Transverse colon (tissue), 4 donors: Measurements from ENCODE around the gene MROH2B. TPM values are rescaled to one million over a fixed set of nuclear protein-coding genes. Genes with fewer than 3 reads are reported as not detected.

Experiments used
- DNase-seq: peaks from one replicate; pipeline ENCODE4 v3.0.0-alpha.2; 2019
- H3K27ac ChIP-seq, 4 donors: fragments of 200-600 bp; sonication (generic); 2 replicates each; pipeline ENCODE4 v1.5.1; 2016 to 2018; ENCODE audit warnings: inconsistent platforms in 4 of 4
- H3K27me3 ChIP-seq: fragments of 200-600 bp; sonication (generic); 2 replicates; pipeline ENCODE4 v1.5.1; 2017; ENCODE audit warnings: inconsistent platforms
- H3K36me3 ChIP-seq, 4 donors: fragments of 200-600 bp; sonication (generic); 2 replicates each; pipeline ENCODE4 v1.5.1; 2017 to 2019; ENCODE audit warnings: inconsistent platforms in 4 of 4
- H3K4me1 ChIP-seq, 4 donors: fragments of 200-600 bp; sonication (generic); 2 replicates each; pipeline ENCODE4 v1.5.1; 2017 to 2020; ENCODE audit warnings: inconsistent platforms in 4 of 4
- H3K4me3 ChIP-seq, 4 donors: fragments of 200-600 bp; sonication (generic); 1 replicate in 1 of 4; 2 replicates in 3 of 4; pipeline versions ENCODE4 v1.5.1 to v1.6.1; 2017 to 2019; ENCODE audit warnings: inconsistent platforms in 4 of 4
- H3K9me3 ChIP-seq, 2 donors: fragments of 200-600 bp; sonication (generic); 2 replicates each; pipeline ENCODE4 v1.5.1; 2017 to 2019; ENCODE audit warnings: inconsistent platforms in 2 of 2
- EP300 ChIP-seq: sonication (generic); formaldehyde crosslinking; IDR thresholded peaks from one replicate; pipeline ENCODE4 v1.6.1; 2017; ENCODE audit warnings: antibody characterized with exemption, low read depth
- POLR2A ChIP-seq: fragments of 450-650 bp; IDR thresholded peaks from one replicate; pipeline ENCODE4 v1.6.1; 2016; ENCODE audit warnings: antibody characterized with exemption, mild to moderate bottlenecking, moderate library complexity
- POLR2AphosphoS5 ChIP-seq, 3 donors: sonication (generic); formaldehyde crosslinking; IDR thresholded peaks; one replicate each; pipeline ENCODE4 v1.6.1; 2016; ENCODE audit warnings: antibody characterized with exemption in 3 of 3
- WGBS, 2 donors: methylation state at CpG; one replicate each; pipeline ENCODE4 v1.1.5; 2018; ENCODE audit warnings: low coverage in 1 of 2; 5-methylcytosine and 5-hydroxymethylcytosine counted together
- in situ Hi-C, 4 donors: fragments of 200-750 bp; cut with MboI; loops; one replicate each; pipeline versions ENCODE4 v1.15.0 to v1.15.1; 2017; ENCODE audit warnings: low sequenced_read_pairs in 3 of 4, low pct_ligation_motif_present in 1 of 4, low pct_unique_long_range_greater_than_20kb in 1 of 4
- intact Hi-C: fragments of 100-400 bp; cut with DNase I; formaldehyde crosslinking; loops from one replicate; pipeline ENCODE4 v1.15.1; 2023; ENCODE audit warnings: low total_unique reads
- total RNA-seq, 4 donors: library from RNA; depleted of rRNA; stranded (reverse); fragments of >200 nt; gene quantifications; one replicate each; pipeline ENCODE4 v1.1.0, GENCODE V29; 2016
- TF ChIP-seq, protein P1 (sequence below), 5 experiments: fragments of 200-600 bp in 3 of 5; fragments of 450-650 bp in 2 of 5; sonication (generic) in 3 of 5; IDR thresholded peaks; 1 replicate in 2 of 5; 2 replicates in 3 of 5; pipeline ENCODE4 v1.5.1; 2016 to 2017; ENCODE audit warnings: antibody characterized with exemption in 5 of 5, inconsistent platforms in 3 of 5, mild to moderate bottlenecking in 2 of 5, moderate library complexity in 1 of 5

MROH2B gene
- total RNA-seq, 4 donors from 2014 or later = not detected

- DNase-seq = no peak
- intact Hi-C loops = no loop called here
- peaks cover 0 to 22% (median 7%) of the 10 kb centered on the region in 4 donors for H3K4me1 ChIP-seq
- no peaks in the 10 kb centered on the region for H3K36me3 ChIP-seq
- TF ChIP-seq, protein P1, sequence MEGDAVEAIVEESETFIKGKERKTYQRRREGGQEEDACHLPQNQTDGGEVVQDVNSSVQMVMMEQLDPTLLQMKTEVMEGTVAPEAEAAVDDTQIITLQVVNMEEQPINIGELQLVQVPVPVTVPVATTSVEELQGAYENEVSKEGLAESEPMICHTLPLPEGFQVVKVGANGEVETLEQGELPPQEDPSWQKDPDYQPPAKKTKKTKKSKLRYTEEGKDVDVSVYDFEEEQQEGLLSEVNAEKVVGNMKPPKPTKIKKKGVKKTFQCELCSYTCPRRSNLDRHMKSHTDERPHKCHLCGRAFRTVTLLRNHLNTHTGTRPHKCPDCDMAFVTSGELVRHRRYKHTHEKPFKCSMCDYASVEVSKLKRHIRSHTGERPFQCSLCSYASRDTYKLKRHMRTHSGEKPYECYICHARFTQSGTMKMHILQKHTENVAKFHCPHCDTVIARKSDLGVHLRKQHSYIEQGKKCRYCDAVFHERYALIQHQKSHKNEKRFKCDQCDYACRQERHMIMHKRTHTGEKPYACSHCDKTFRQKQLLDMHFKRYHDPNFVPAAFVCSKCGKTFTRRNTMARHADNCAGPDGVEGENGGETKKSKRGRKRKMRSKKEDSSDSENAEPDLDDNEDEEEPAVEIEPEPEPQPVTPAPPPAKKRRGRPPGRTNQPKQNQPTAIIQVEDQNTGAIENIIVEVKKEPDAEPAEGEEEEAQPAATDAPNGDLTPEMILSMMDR (IDR thresholded peaks at IDR 0.05) = no peak
- TF ChIP-seq POLR2A (no peak), POLR2AphosphoS5 (IDR thresholded peaks at IDR 0.05) (no peak), EP300 (no peak)
- WGBS, 2 donors = 66 to 93% methylated on average over 2 to 8 of the region's 8 CpGs
- no peak overlapping the region for H3K4me3 ChIP-seq
- H3K27me3 ChIP-seq = no peaks in the 10 kb centered on the region
- in situ Hi-C loops = no loop called here
- H3K9me3 ChIP-seq = no peaks in the 10 kb centered on the region
- H3K27ac ChIP-seq = no peak overlapping the region
Observed at GRCh38 chr5:40988746-40989510, 82.2 kb downstream of the MROH2B start.

DNA sequence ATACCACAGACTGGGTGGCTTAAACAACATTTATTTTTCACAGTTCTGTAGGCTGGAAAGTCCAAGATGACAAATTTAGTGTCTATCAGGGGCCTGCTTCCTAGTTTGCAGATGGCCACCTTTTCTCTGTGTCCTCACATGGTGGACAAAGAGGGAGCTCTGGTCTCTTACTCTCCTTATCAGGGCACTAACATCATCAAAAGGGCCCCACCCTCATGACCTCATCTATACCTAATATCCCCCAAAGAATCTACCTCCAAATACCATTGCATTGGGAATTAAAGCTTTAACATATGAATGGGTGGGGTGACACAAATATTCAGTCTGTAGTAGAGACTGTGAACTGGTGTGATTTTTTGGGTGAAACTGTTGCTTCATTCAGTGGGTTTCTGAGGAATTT lies 83.8 kb downstream of the MROH2B start:
- Histone ChIP-seq H3K36me3 (no peaks in the 10 kb centered on the region), H3K4me3 (no peak overlapping the region), H3K27ac (no peak overlapping the region), H3K27me3 (no peaks in the 10 kb centered on the region), H3K4me1 (peaks cover 0 to 20% (median 5%) of the 10 kb centered on the region in 4 donors), H3K9me3 (no peaks in the 10 kb centered on the region)
- in situ Hi-C loops = no loop called here
- TF ChIP-seq POLR2AphosphoS5 (IDR thresholded peaks at IDR 0.05) = no peak
- TF ChIP-seq, protein P1 (IDR thresholded peaks at IDR 0.05) = no peak
- no peak for TF ChIP-seq POLR2A
- no peak for TF ChIP-seq EP300
- DNase-seq = no peak
- intact Hi-C loops = no loop called here

GRCh38 chr5:40986666-40987065 lies 84.5 kb downstream of the MROH2B start:
- no peaks in the 10 kb centered on the region for H3K27me3 ChIP-seq
- H3K4me3 ChIP-seq = no peak overlapping the region
- 80 to 100% methylated on average over 2 to 3 of the region's 3 CpGs for whole genome bisulfite sequencing, 2 donors
- DNase-seq = no peak
- peaks cover 0 to 13% (median 4%) of the 10 kb centered on the region in 4 donors for H3K4me1 ChIP-seq
- H3K27ac ChIP-seq = no peak overlapping the region
- no peaks in the 10 kb centered on the region for H3K36me3 ChIP-seq
- TF ChIP-seq POLR2A (no peak), EP300 (no peak), POLR2AphosphoS5 (IDR thresholded peaks at IDR 0.05) (no peak)
- TF ChIP-seq, protein P1 (IDR thresholded peaks at IDR 0.05) = no peak
- no peaks in the 10 kb centered on the region for H3K9me3 ChIP-seq
- in situ Hi-C loops = no loop called here
- intact Hi-C loops = no loop called here

DNA sequence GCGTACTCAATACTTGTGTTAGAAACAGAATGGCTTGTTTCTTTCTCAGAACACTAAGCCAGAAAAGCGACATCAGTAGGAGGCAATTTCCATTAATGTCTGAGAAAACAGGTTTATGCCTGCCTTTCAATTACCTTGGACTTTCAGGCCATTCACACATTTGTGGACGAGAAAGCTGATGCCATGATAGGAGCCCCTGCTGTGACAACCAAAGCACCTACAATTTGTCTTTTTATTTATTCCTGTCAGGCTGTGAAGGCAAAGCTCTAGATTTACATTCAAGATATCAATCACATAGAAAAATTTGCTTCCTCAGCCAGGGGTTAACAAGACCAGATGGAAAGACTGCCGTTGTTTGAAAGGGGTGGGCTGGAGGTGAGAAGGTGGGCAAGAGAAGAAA lies 85.6 kb downstream of the MROH2B start:
- intact Hi-C loops = no loop called here
- DNase-seq = no peak
- Histone ChIP-seq H3K27ac (no peak overlapping the region), H3K4me1 (peaks cover 0 to 5% (median under 1%) of the 10 kb centered on the region in 4 donors), H3K36me3 (no peaks in the 10 kb centered on the region), H3K27me3 (no peaks in the 10 kb centered on the region), H3K9me3 (no peaks in the 10 kb centered on the region), H3K4me3 (no peak overlapping the region)
- WGBS, 2 donors = 54 to 76% methylated on average over 4 of the region's 4 CpGs
- no peak for TF ChIP-seq EP300
- no peak for TF ChIP-seq POLR2A
- no peak for TF ChIP-seq POLR2AphosphoS5 (IDR thresholded peaks at IDR 0.05)
- TF ChIP-seq, protein P1 (IDR thresholded peaks at IDR 0.05) = no peak
- in situ Hi-C loops = no loop called here
